HFF-Myc (cell line): Measurements from ENCODE around the gene ZSWIM6.

ENCODE experiments used
- DNase-seq: peaks from one replicate; pipeline ENCODE4 v3.0.0-alpha.2; 2011; ENCODE audit warnings: low read depth; ENCODE audit errors: extremely low read depth
- H3K4me3 ChIP-seq: replicated peaks from 2 replicates; pipeline ENCODE4 v1.5.1; 2011; ENCODE audit warnings: low read depth, mild to moderate bottlenecking, control low read depth, low read length
- CTCF ChIP-seq: IDR thresholded peaks from 2 replicates; pipeline ENCODE4 v1.5.1; 2012; ENCODE audit warnings: mild to moderate bottlenecking, low read depth, low read length, control low read depth; ENCODE audit errors: missing control alignments

ZSWIM6 gene

GRCh38 chr5:61441742-61442141, 109.7 kb downstream of the ZSWIM6 start:
- no peak overlapping the region for H3K4me3 ChIP-seq
- TF ChIP-seq CTCF: no peak
- DNase-seq: no peak

- no peak for TF ChIP-seq CTCF
- H3K4me3 ChIP-seq: no peak overlapping the region
- no peak for DNase-seq
Observed at GRCh38 chr5:61447780-61448495, 115.9 kb downstream of the ZSWIM6 start.

GRCh38 chr5:61449804-61450492, 117.9 kb downstream of the ZSWIM6 start:
- no peak for TF ChIP-seq CTCF
- peak; percentile 84 for DNase-seq
- H3K4me3 ChIP-seq: no peak overlapping the region

GRCh38 chr5:61450493-61451279, 118.6 kb downstream of the ZSWIM6 start:
- no peak for TF ChIP-seq CTCF
- no peak overlapping the region for H3K4me3 ChIP-seq
- peak; percentile 70 for DNase-seq

GRCh38 chr5:61455179-61456006, 123.3 kb downstream of the ZSWIM6 start:
- DNase-seq: no peak
- TF ChIP-seq CTCF: no peak
- no peak overlapping the region for H3K4me3 ChIP-seq

- no peak for DNase-seq
- no peak for TF ChIP-seq CTCF
- H3K4me3 ChIP-seq: no peak overlapping the region
Observed at GRCh38 chr5:61460471-61460870, 128.4 kb downstream of the ZSWIM6 start.
